NB4 (cell line): ENCODE results near the gene CAB39.

Experiments
- DNase-seq: peaks from one replicate; pipeline ENCODE4 v3.0.0; 2010; ENCODE audit warnings: low read depth
- H3K4me3 ChIP-seq: one replicate; pipeline ENCODE4 v1.5.1; 2011; ENCODE audit warnings: mild to moderate bottlenecking, low read depth, low read length, moderate library complexity
- CTCF ChIP-seq: IDR thresholded peaks from one replicate; pipeline ENCODE4 v1.5.1; 2012; ENCODE audit warnings: low read depth, low read length
- MAX ChIP-seq: IDR thresholded peaks from 2 replicates; pipeline ENCODE4 v1.6.1; 2011; ENCODE audit warnings: low read depth, low read length
- MYC ChIP-seq: IDR thresholded peaks from 2 replicates; pipeline ENCODE4 v1.6.1; 2011; ENCODE audit warnings: low read depth, low read length
- POLR2A ChIP-seq: IDR thresholded peaks from 2 replicates; pipeline ENCODE4 v1.6.1; 2011; ENCODE audit warnings: mild to moderate bottlenecking; ENCODE audit not compliant: insufficient read length; ENCODE audit errors: extremely low read depth

CAB39 gene

GRCh38 chr2:230748087-230748486 is 35.4 kb downstream of the CAB39 start:
- DNase-seq: no peak

GRCh38 chr2:230749111-230749510 is 36.5 kb downstream of the CAB39 start:
- no peak overlapping the region for H3K4me3 ChIP-seq
- TF ChIP-seq POLR2A (no peak), MAX (no peak), CTCF (no peak), MYC (no peak)
- no peak for DNase-seq

More at GRCh38 chr2:230748087-230748486, 35.4 kb downstream of the CAB39 start:
- no peak overlapping the region for H3K4me3 ChIP-seq
- TF ChIP-seq MYC (no peak), POLR2A (no peak), CTCF (no peak), MAX (no peak)

GRCh38 chr2:230751062-230751461 is 38.4 kb downstream of the CAB39 start:
- no peak overlapping the region for H3K4me3 ChIP-seq
- DNase-seq: no peak
- TF ChIP-seq POLR2A: no peak
- TF ChIP-seq MAX: no peak
- TF ChIP-seq MYC: no peak
- TF ChIP-seq CTCF: no peak

GRCh38 chr2:230754200-230754599 is 41.6 kb downstream of the CAB39 start:
- DNase-seq: no peak
- TF ChIP-seq POLR2A: no peak
- TF ChIP-seq CTCF: no peak
- no peak for TF ChIP-seq MYC
- no peak for TF ChIP-seq MAX
- no peak overlapping the region for H3K4me3 ChIP-seq

GRCh38 chr2:230757476-230757875 is 44.8 kb downstream of the CAB39 start:
- no peak for DNase-seq
- H3K4me3 ChIP-seq: no peak overlapping the region
- TF ChIP-seq POLR2A (no peak), MAX (no peak), MYC (no peak), CTCF (no peak)
